Measurements from ENCODE around the gene GMDS. TPM values are rescaled to one million over a fixed set of nuclear protein-coding genes. Genes with fewer than 3 reads are reported as not detected.

Gene GMDS
- total RNA-seq, 1 experiment from 2014 or later: 27.6 TPM

DNA sequence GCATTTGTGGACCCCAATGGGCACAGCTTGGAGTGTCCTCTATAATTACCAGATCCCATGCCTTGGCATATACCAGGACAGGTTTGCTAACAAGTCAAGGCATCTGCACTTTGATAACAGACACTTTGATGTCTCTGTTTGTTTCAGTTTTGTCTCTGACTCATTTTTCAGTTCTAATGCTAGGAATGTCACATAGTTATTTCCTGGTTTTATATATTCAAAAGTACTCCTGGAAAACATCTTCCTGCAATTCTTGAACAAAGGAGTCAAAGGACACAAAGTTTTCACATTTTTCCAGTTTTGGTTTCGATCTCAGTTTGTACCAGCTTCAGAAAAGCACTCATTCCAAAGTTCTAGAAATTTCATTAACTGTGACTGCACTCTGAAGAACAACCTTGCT, 447.6 kb downstream of the GMDS start:
- Mint-ChIP-seq H3K9me3 (no peaks in the 10 kb centered on the region), H3K36me3 (ENCODE audit: insufficient read depth in 1 of 3, low read depth in 3 of 3) (no peaks in the 10 kb centered on the region), H3K27ac (no peak overlapping the region), H3K27me3 (ENCODE audit: low read depth) (no peaks in the 10 kb centered on the region), H3K4me1 (peaks cover 13 to 15% of the 10 kb centered on the region in 2 experiments), H3K4me3 (no peak overlapping the region)
- Histone ChIP-seq H2BK120ac (ENCODE audit: low read depth, low read length, poor library complexity, severe bottlenecking) (no peak overlapping the region), H3T11ph (ENCODE audit: low read length) (no peak overlapping the region), H3K9me3 (ENCODE audit: control insufficient read depth, low read depth, low read length) (no peaks in the 10 kb centered on the region), H3K18ac (ENCODE audit: insufficient read length, low read depth, low read length) (no peak overlapping the region), H3K14ac (ENCODE audit: insufficient read depth, low read length) (no peak overlapping the region), H2AFZ (ENCODE audit: low read length) (no peak overlapping the region), H4K20me1 (ENCODE audit: control insufficient read depth, insufficient read depth, insufficient read length) (no peaks in the 10 kb centered on the region), H2BK5ac (ENCODE audit: insufficient read length, low read length) (no peak overlapping the region), H3K23ac (ENCODE audit: insufficient read length, low read depth, low read length) (no peak overlapping the region), H3K9ac (ENCODE audit: extremely low read depth, insufficient read length, low read length) (no peak overlapping the region), H3K4ac (ENCODE audit: low read depth, low read length) (no peak overlapping the region), H2AK5ac (ENCODE audit: insufficient read length, low read length) (no peak overlapping the region), H4K91ac (ENCODE audit: insufficient read length, low read depth, low read length) (no peak overlapping the region), H3K23me2 (ENCODE audit: insufficient read length, low read depth, low read length, poor library complexity, severe bottlenecking) (no peaks in the 10 kb centered on the region), H2BK12ac (ENCODE audit: insufficient read length, low read depth, low read length) (no peak overlapping the region), H3K27me3 (ENCODE audit: insufficient read depth, low read length) (no peaks in the 10 kb centered on the region), H3K4me2 (ENCODE audit: insufficient read depth, insufficient read length, low read length) (no peak overlapping the region), H2BK20ac (ENCODE audit: low read depth, low read length, poor library complexity, severe bottlenecking) (no peak overlapping the region), H3K27ac (ENCODE audit: insufficient read length, low read depth, low read length) (no peak overlapping the region), H3K56ac (ENCODE audit: insufficient read length, low read depth, low read length) (no peak overlapping the region), H3K4me1 (ENCODE audit: insufficient read depth, low read length) (no peaks in the 10 kb centered on the region), H3K79me2 (ENCODE audit: insufficient read depth, low read length) (no peaks in the 10 kb centered on the region), H3K79me1 (ENCODE audit: insufficient read depth, low read depth, low read length, poor library complexity, severe bottlenecking) (no peaks in the 10 kb centered on the region), H4K8ac (replicated peaks; ENCODE audit: insufficient read length, low read depth, low read length) (no peak overlapping the region), H2BK15ac (ENCODE audit: low read depth, low read length) (no peak overlapping the region), H4K5ac (ENCODE audit: insufficient read length, low read depth, low read length) (no peak overlapping the region)
- TF ChIP-seq, protein P1, sequence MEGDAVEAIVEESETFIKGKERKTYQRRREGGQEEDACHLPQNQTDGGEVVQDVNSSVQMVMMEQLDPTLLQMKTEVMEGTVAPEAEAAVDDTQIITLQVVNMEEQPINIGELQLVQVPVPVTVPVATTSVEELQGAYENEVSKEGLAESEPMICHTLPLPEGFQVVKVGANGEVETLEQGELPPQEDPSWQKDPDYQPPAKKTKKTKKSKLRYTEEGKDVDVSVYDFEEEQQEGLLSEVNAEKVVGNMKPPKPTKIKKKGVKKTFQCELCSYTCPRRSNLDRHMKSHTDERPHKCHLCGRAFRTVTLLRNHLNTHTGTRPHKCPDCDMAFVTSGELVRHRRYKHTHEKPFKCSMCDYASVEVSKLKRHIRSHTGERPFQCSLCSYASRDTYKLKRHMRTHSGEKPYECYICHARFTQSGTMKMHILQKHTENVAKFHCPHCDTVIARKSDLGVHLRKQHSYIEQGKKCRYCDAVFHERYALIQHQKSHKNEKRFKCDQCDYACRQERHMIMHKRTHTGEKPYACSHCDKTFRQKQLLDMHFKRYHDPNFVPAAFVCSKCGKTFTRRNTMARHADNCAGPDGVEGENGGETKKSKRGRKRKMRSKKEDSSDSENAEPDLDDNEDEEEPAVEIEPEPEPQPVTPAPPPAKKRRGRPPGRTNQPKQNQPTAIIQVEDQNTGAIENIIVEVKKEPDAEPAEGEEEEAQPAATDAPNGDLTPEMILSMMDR (conservative IDR thresholded peaks at IDR 0.05): no peak
- DNase-seq: no peak
- no CpG with 5 or more reads among the region's 1 CpG for WGBS (ENCODE audit: extremely low coverage, insufficient read length, low lambda C conversion rate)
